ENCODE measurements around the gene PLCB4. TPM values are rescaled to one million over a fixed set of nuclear protein-coding genes. Genes with fewer than 3 reads are reported as not detected.

Gene PLCB4
- total RNA-seq (23.6 and 31.6 TPM in 2 replicates), polyA plus RNA-seq (39.2 and 49.4 TPM in 2 replicates)

- H3K4me1 ChIP-seq (ENCODE audit: low read depth): peaks cover 35% of the 10 kb centered on the region
- H3K36me3 ChIP-seq: no peaks in the 10 kb centered on the region
- H3K27me3 ChIP-seq: no peaks in the 10 kb centered on the region
- no peak for TF ChIP-seq CTCF (IDR thresholded peaks at IDR 0.05; ENCODE audit: low read depth, low read length)
- peak within 1 kb of the TSS; percentile 96 for H3K4me3 ChIP-seq
- H3K9me3 ChIP-seq (ENCODE audit: low read depth): no peaks in the 10 kb centered on the region
- DNase-seq (ENCODE audit: low read depth in 1 of 2, low spot score in 1 of 2): peak; percentile 34 to 72
- H3K27ac ChIP-seq: peak within 1 kb of the TSS; percentile 59
These were observed at the start of gene PLCB4 for GRCh38 chr20:9068841-9069663. TSS of gene PLCB4 (plus strand) at chr20:9069087. CDS start at chr20:9307815, 238,728 bp downstream.

- no peaks in the 10 kb centered on the region for H3K9me3 ChIP-seq (ENCODE audit: low read depth)
- DNase-seq (ENCODE audit: low read depth in 1 of 2, low spot score in 1 of 2): no peak
- no peaks in the 10 kb centered on the region for H3K27me3 ChIP-seq
- no peaks in the 10 kb centered on the region for H3K36me3 ChIP-seq
- TF ChIP-seq CTCF (IDR thresholded peaks at IDR 0.05; ENCODE audit: low read depth, low read length): no peak
- H3K4me1 ChIP-seq (ENCODE audit: low read depth): peaks cover 10% of the 10 kb centered on the region
- no peak overlapping the region for H3K27ac ChIP-seq
- no peak overlapping the region for H3K4me3 ChIP-seq
These were observed 49.1 kb upstream of the PLCB4 start for GRCh38 chr20:9019833-9020232.

GRCh38 chr20:9021216-9021615 is 47.7 kb upstream of the PLCB4 start:
- no peak for TF ChIP-seq CTCF (IDR thresholded peaks at IDR 0.05; ENCODE audit: low read depth, low read length)
- no peak for DNase-seq (ENCODE audit: low read depth in 1 of 2, low spot score in 1 of 2)
- no peaks in the 10 kb centered on the region for H3K27me3 ChIP-seq
- no peaks in the 10 kb centered on the region for H3K36me3 ChIP-seq
- H3K9me3 ChIP-seq (ENCODE audit: low read depth): no peaks in the 10 kb centered on the region
- no peak overlapping the region for H3K27ac ChIP-seq
- H3K4me3 ChIP-seq: no peak overlapping the region
- peaks cover 10% of the 10 kb centered on the region for H3K4me1 ChIP-seq (ENCODE audit: low read depth)

- no peak for TF ChIP-seq CTCF (IDR thresholded peaks at IDR 0.05; ENCODE audit: low read depth, low read length)
- peaks cover 10% of the 10 kb centered on the region for H3K4me1 ChIP-seq (ENCODE audit: low read depth)
- H3K9me3 ChIP-seq (ENCODE audit: low read depth): no peaks in the 10 kb centered on the region
- no peak overlapping the region for H3K4me3 ChIP-seq
- H3K27ac ChIP-seq: no peak overlapping the region
- H3K36me3 ChIP-seq: no peaks in the 10 kb centered on the region
- no peaks in the 10 kb centered on the region for H3K27me3 ChIP-seq
- peak in 1 of 2 donors; percentile 83 for DNase-seq (ENCODE audit: low read depth in 1 of 2, low spot score in 1 of 2)
These were observed 47.2 kb upstream of the PLCB4 start for GRCh38 chr20:9021699-9022098.

- H3K9me3 ChIP-seq (ENCODE audit: low read depth): no peaks in the 10 kb centered on the region
- no peaks in the 10 kb centered on the region for H3K36me3 ChIP-seq
- no peak overlapping the region for H3K4me3 ChIP-seq
- H3K4me1 ChIP-seq (ENCODE audit: low read depth): peaks cover 10% of the 10 kb centered on the region
- no peak overlapping the region for H3K27ac ChIP-seq
- no peak for DNase-seq (ENCODE audit: low read depth in 1 of 2, low spot score in 1 of 2)
- TF ChIP-seq CTCF (IDR thresholded peaks at IDR 0.05; ENCODE audit: low read depth, low read length): no peak
- H3K27me3 ChIP-seq: no peaks in the 10 kb centered on the region
These were observed 46.5 kb upstream of the PLCB4 start for GRCh38 chr20:9022376-9022775.

Measured in cardiac muscle cell (in vitro differentiated cells and primary cell).